SU-DHL-6 (cell line): ENCODE results near the gene NT5DC2.

ENCODE experiments used
- CTCF ChIP-seq: fragments of 200-600 bp; sonication (generic); IDR thresholded peaks from one replicate; pipeline ENCODE4 v1.5.1; 2017; ENCODE audit warnings: antibody characterized with exemption, mild to moderate bottlenecking, low read length, moderate library complexity; ENCODE audit not compliant: insufficient read depth, poor library complexity, severe bottlenecking
- EZH2phosphoT487 ChIP-seq: fragments of 200-600 bp; sonication (generic), shearing (Covaris generic); conservative IDR thresholded peaks from 2 replicates; pipeline ENCODE4 v1.6.1; 2018; ENCODE audit warnings: mild to moderate bottlenecking, antibody characterized with exemption, low read length, moderate library complexity, mixed read lengths

GRCh38 chr3:52487050-52487787 lies 46.4 kb downstream of the NT5DC2 start:
- no peak for TF ChIP-seq CTCF
- TF ChIP-seq EZH2phosphoT487 = no peak
